Natural killer cell treated with Interleukin-12 subunit alpha and Interleukin-12 subunit beta and Interleukin-15 and Interleukin-18, amount 100 ng/mL, for 72 hours (primary cell): ENCODE data around the gene PIGR. TPM values are rescaled to one million over a fixed set of nuclear protein-coding genes. Genes with fewer than 3 reads are reported as not detected.
A peak's percentile ranks its signal among the peaks of the same experiment; 100 is the strongest.

Source experiments
- ATAC-seq, 2 donors: fragments of 150-1000 bp; cut with Tn5 transposase in 1 of 2; sonication (Bioruptor Pico), chemical (Tn5 transposase) in 1 of 2; 2 replicates each; pipeline ENCODE4 v1.10.0; 2021
- DNase-seq: peaks from one replicate; pipeline ENCODE4 v3.0.0; 2022; ENCODE audit warnings: low spot score
- H3K27ac Mint-ChIP-seq, 2 donors: 1 replicate in 1 of 2; 2 replicates in 1 of 2; pipeline ENCODE4 v1.8.0; 2022; ENCODE audit warnings: mixed read lengths in 2 of 2, mild to moderate bottlenecking in 1 of 2, moderate library complexity in 1 of 2
- H3K27me3 Mint-ChIP-seq, 2 donors: 1 replicate in 1 of 2; 2 replicates in 1 of 2; pipeline ENCODE4 v1.8.0; 2022; ENCODE audit warnings: mixed read lengths in 2 of 2
- H3K36me3 Mint-ChIP-seq: one replicate; pipeline ENCODE4 v1.8.0; 2022; ENCODE audit warnings: mixed read lengths
- H3K4me1 Mint-ChIP-seq, 2 donors: 1 replicate in 1 of 2; 2 replicates in 1 of 2; pipeline ENCODE4 v1.8.0; 2022; ENCODE audit warnings: low read depth in 2 of 2, mixed read lengths in 2 of 2, mild to moderate bottlenecking in 1 of 2
- H3K4me3 Mint-ChIP-seq: one replicate; pipeline ENCODE4 v1.8.0; 2022; ENCODE audit warnings: mixed read lengths
- H3K9me3 Mint-ChIP-seq: 2 replicates; pipeline ENCODE4 v1.8.0; 2022; ENCODE audit warnings: mixed read lengths
- total RNA-seq, 2 donors: library from RNA; stranded (reverse); gene quantifications; one replicate each; pipeline ENCODE4 v1.2.3, GENCODE V29; 2022

Gene PIGR
- total RNA-seq, 2 donors from 2014 or later, result 0.08 TPM; not detected in 1

DNA sequence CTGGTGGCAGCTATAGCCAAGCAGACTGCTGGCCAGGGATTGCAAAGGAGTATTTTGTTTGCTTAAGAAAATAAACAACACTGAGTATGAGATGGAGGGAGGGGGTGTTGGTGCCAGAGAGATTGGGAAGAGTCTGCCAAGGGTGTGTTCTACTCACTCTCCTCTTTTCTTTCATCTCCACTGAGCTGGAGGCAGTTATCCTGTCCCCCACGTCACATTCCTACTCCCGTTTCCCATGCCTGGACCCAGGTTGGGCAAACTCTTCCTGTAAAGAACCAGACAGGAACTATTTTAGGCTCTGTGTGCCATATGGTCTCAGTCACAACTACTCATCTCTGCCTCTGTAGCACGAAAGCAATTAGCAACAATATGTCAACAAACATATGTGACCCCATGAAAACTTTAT, 50.4 kb downstream of the PIGR start:
- ATAC-seq (no peak), DNase-seq (no peak)
- Mint-ChIP-seq H3K36me3 (no peaks in the 10 kb centered on the region), H3K27me3 (peaks cover 14 to 15% of the 10 kb centered on the region in 2 donors), H3K4me3 (no peak overlapping the region), H3K4me1 (no peaks in the 10 kb centered on the region), H3K9me3 (no peaks in the 10 kb centered on the region), H3K27ac (no peak overlapping the region)

DNA sequence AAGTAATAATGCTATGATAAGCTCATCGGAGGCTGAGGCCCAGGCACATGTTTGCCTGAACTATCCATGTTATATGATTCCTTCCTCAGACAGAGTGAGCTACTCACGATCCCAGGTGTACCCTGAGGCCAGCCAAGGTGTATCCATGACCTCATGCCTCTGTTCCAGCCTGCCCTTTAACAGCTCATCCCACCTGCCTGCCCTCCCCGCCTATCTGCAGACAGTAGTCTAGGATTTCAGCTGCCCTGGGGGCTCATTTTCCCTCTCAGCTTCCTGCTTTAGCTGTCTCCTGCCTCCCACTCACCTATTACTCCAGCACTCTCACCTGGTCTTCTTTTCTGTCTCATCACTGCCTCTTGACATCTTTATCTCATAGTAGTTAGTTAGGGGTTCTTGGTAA, 50.9 kb downstream of the PIGR start:
- no peaks in the 10 kb centered on the region for H3K9me3 Mint-ChIP-seq
- no peaks in the 10 kb centered on the region for H3K36me3 Mint-ChIP-seq
- peaks cover 14 to 15% of the 10 kb centered on the region in 2 donors for H3K27me3 Mint-ChIP-seq
- ATAC-seq (no peak), DNase-seq (no peak)
- no peak overlapping the region for H3K4me3 Mint-ChIP-seq
- no peaks in the 10 kb centered on the region for H3K4me1 Mint-ChIP-seq
- H3K27ac Mint-ChIP-seq, result no peak overlapping the region

DNA sequence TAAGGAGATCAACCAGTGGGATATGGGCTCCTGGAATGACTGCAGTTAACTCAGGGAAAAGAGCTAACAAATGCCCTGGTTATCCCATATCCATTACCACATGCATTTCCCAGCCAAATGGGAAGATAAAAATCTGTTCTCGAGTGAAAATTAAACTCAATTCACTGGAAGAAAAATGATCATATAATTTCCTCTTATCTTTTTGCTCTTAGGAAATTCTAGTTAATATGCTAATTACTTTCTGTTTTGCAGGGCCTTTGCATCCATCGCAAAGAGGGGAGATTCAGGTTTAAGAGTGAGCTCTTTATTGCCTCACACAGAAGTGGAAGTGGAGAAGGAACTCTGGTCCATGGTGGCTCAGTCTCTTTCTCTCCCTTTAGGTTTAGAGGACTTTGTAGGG, 52.9 kb downstream of the PIGR start:
- DNase-seq, result no peak
- Mint-ChIP-seq H3K27me3 (peaks cover 14 to 15% of the 10 kb centered on the region in 2 donors), H3K4me3 (no peak overlapping the region), H3K9me3 (no peaks in the 10 kb centered on the region), H3K36me3 (no peaks in the 10 kb centered on the region), H3K27ac (no peak overlapping the region), H3K4me1 (no peaks in the 10 kb centered on the region)
- ATAC-seq, result no peak

DNA sequence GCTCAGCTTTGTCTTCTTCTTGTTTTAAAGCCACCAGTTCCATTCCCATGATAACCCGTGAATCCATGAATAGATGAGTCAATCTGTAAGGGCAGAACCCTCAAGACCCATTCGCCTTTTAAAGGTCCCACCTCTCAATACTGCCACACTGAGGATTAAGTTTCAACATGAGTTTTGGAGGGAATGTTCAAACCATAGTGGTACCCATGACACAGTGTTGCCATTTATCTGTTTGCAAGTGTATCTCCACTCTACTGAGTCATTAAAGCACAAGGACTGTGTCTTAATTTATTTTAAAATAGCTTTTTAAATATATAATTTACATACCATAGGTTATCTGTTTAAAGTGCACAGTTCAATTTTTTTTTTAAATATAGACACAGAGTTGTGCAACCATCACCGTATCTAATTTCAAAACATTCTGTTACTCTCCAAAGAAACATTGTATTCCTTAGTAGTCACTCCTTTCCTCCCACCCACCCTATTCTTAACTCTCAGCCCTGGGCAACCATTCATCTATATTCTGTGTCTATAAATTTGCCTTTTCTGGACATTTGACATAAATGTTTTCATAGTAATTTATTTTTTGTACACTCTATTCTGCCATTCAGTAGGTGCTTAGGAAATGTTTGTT, 53.8 kb downstream of the PIGR start:
- peaks cover 14% of the 10 kb centered on the region in 2 donors for H3K27me3 Mint-ChIP-seq
- H3K36me3 Mint-ChIP-seq, result no peaks in the 10 kb centered on the region
- no peak for ATAC-seq
- no peak for DNase-seq
- H3K27ac Mint-ChIP-seq, result no peak overlapping the region
- no peak overlapping the region for H3K4me3 Mint-ChIP-seq
- H3K9me3 Mint-ChIP-seq, result no peaks in the 10 kb centered on the region
- H3K4me1 Mint-ChIP-seq, result no peaks in the 10 kb centered on the region

DNA sequence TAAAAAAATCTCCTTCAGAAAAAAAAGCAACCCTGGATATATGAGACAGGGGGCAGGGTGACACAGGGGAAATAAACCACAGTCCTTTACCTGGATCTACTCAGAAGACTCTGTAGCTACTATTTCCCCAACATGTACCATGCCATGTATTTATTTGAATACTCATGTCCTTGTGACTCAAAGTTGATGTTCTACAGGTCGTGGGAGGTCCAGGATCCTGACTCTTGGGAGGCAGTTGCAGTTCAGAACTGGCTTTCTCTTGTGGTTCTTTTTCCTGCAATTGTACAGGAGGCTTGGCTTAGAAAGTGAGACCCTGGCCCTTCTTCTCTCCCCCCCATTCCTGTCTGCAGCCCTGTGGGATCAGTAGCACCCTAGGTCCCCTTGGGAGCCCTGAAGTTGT, 54.9 kb downstream of the PIGR start:
- Mint-ChIP-seq H3K36me3 (no peaks in the 10 kb centered on the region), H3K9me3 (no peaks in the 10 kb centered on the region), H3K4me3 (no peak overlapping the region), H3K4me1 (no peaks in the 10 kb centered on the region), H3K27ac (no peak overlapping the region), H3K27me3 (peaks cover 13 to 14% of the 10 kb centered on the region in 2 donors)
- ATAC-seq (no peak), DNase-seq (no peak)

DNA sequence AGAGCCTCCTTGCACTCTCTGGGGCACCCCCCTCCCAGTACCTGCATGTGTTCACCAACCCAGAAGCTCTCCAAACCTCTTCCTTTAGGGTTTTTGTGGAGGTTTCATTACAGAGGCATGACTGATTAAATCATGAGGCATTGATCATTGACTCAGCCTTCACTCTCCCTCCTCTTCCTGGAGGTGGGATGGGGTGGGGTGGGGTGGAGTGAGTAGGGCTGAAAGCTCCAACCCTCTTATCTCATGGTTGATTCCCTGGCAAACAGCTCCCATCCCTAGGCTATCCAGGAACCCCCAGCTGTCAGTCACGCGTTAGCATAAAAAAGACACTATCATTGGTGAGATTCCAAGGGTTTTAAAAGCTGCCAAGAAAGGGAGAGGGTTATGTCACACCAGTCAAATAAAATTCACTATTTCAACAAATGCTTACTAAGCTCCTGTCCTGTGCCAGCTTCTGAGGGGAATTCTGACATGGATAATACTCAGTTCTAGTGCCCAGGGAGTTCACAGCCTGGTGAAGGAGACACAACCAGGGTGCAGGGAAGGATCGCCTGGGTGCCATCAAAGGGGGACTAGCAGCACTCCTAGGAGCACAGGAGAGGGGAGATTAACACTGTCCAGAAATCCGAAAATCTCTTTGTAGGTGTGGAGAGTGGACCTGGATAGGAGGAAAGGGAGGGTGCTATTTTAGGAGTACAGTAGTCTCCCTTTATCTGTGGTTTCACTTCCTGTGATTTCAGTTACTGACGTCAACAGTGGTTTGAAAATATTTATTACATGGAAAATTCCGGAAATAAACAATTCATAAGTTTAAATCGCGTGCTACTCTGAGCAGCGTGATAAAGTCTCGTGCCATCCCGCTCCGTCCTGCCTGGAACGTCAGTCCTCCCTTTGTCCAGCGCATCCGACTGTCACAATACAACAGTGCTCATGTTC, 55.9 kb downstream of the PIGR start:
- Mint-ChIP-seq H3K4me3 (no peak overlapping the region), H3K27ac (no peak overlapping the region), H3K9me3 (no peaks in the 10 kb centered on the region), H3K4me1 (no peaks in the 10 kb centered on the region), H3K36me3 (no peaks in the 10 kb centered on the region), H3K27me3 (peaks cover 13 to 14% of the 10 kb centered on the region in 2 donors)
- peak in 1 of 2 donors; percentile 44 for ATAC-seq
- no peak for DNase-seq

DNA sequence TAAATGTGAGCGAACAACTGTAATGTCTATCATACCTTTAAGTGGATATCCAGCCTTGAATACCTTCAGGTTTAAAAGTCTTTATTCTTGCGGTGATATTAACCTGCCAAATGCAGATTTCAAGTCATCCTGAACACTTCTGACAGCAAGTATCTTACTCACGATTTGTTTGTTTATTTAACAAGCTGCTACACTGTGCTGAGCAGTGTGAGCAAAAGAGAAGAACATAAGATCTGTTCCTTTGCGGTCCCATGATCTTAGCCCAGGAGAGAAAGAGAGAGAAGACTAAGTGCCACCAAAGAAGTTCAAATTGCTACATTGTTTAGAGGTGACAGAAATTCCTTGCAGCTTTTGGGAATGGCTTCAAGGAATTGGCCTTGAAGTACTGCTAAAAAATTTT, 58.6 kb downstream of the PIGR start:
- no peak for DNase-seq
- peaks cover 0 to 3% of the 10 kb centered on the region in 2 donors for H3K4me1 Mint-ChIP-seq
- no peak for ATAC-seq
- H3K27ac Mint-ChIP-seq, result no peak overlapping the region
- no peaks in the 10 kb centered on the region for H3K36me3 Mint-ChIP-seq
- H3K9me3 Mint-ChIP-seq, result no peaks in the 10 kb centered on the region
- H3K27me3 Mint-ChIP-seq, result peaks cover 8 to 9% of the 10 kb centered on the region in 2 donors
- no peak overlapping the region for H3K4me3 Mint-ChIP-seq

DNA sequence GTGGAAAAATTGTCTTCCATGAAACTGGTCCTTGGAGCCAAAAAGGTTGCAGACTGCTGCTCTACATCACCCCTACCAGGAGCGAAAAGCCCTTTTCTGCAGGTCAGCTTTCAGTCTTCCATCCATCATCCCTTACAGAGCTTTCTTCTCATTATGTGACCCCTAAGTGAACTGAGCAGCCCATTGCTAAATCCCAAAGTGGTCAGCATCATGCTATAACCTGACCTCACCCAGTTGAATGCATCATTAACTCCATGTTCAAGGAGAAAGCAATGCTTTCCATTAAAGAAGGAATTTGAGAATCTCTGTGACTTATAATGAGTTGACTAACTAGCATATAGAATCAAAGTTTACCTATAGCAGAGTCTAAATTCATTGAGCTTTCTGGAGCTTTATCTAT, 59.4 kb downstream of the PIGR start:
- Mint-ChIP-seq H3K9me3 (no peaks in the 10 kb centered on the region), H3K27ac (no peak overlapping the region), H3K36me3 (no peaks in the 10 kb centered on the region), H3K4me1 (peaks cover 0 to 3% of the 10 kb centered on the region in 2 donors), H3K27me3 (peaks cover 8 to 9% of the 10 kb centered on the region in 2 donors), H3K4me3 (no peak overlapping the region)
- DNase-seq (no peak), ATAC-seq (no peak)

DNA sequence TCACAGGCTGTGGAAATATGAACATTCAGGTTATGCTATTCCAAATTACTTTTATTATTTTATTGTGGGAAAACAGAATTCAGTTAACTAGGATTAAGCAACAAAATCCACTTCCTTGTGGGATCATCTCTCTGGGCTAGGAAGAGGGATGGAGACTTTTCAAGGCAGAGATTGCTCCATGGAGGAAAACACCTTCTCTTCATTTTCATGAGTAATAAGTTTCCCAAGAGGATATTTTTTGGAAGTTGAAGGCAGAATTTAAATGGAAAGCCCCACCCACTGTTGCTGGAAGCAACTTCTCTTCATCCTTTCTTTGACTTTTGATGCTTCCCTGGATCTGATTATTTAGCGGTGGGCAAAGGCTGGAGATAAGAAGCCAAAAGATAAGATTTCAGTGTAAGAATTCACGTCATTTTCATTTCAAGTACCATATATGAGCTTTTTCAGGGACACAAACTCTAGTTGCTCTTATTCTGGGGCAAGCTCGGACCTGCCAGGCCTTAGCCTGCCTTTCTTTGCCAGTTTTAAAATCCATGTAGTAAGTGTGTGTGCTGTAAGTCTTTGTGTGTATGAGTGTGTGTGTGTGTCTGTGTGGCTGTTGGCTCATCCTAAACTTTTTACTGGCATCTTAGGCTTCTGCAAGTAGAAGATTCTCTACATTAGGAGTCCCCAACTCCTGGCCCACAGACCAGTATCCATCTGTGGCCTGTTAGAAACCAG, 60.8 kb downstream of the PIGR start:
- H3K36me3 Mint-ChIP-seq, result no peaks in the 10 kb centered on the region
- H3K4me1 Mint-ChIP-seq, result peaks cover 0 to 3% of the 10 kb centered on the region in 2 donors
- H3K9me3 Mint-ChIP-seq, result no peaks in the 10 kb centered on the region
- DNase-seq, result no peak
- H3K27me3 Mint-ChIP-seq, result peaks cover 0 to 9% of the 10 kb centered on the region in 2 donors
- ATAC-seq, result no peak
- no peak overlapping the region for H3K4me3 Mint-ChIP-seq
- H3K27ac Mint-ChIP-seq, result no peak overlapping the region

DNA sequence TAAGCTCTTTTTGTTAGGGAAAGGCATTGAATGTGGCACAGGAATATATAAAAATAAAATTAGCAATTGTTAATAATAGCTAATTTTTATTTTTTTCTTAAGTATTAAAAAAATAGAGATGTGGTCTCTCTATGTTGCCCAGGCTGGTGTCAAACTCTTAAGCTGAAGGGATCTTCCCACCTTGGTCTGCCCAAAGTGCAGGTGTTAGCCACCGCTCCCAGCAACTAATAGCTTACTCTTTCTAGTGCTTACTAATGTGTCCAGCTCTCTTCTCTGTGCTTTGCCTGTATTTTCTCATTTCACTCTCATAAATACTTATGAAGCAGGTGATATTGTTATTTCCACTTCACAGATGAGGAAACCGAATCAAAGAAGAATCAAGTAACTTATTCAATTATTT, 62.4 kb downstream of the PIGR start:
- no peak for ATAC-seq
- no peaks in the 10 kb centered on the region for H3K36me3 Mint-ChIP-seq
- H3K27ac Mint-ChIP-seq, result no peak overlapping the region
- H3K4me3 Mint-ChIP-seq, result no peak overlapping the region
- H3K27me3 Mint-ChIP-seq, result peaks cover 0 to 9% of the 10 kb centered on the region in 2 donors
- H3K9me3 Mint-ChIP-seq, result no peaks in the 10 kb centered on the region
- no peak for DNase-seq
- peaks cover 0 to 3% of the 10 kb centered on the region in 2 donors for H3K4me1 Mint-ChIP-seq

DNA sequence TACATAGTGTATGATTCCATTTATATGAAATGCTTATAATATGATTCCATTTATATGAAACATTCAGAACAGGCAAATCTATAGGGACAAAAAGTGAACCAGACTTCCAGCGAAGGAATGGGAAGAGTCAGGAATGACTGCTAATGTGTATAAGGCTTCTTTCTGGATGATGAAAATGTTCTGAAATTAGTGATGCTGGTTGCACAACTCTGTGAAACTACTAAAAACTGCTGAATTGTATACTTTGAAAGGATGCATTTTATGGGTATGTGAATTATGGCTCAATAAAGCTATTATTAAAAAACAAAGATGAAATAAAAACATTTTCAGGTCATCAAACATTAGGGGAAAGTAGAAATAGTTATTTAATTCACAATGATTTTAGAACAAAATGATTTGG, 63.1 kb downstream of the PIGR start:
- ATAC-seq, result no peak
- Mint-ChIP-seq H3K9me3 (peaks cover 4% of the 10 kb centered on the region), H3K27me3 (peaks cover 0 to 9% of the 10 kb centered on the region in 2 donors), H3K36me3 (peaks cover 4% of the 10 kb centered on the region), H3K4me3 (no peak overlapping the region), H3K27ac (no peak overlapping the region), H3K4me1 (peaks cover 0 to 3% of the 10 kb centered on the region in 2 donors)
- no peak for DNase-seq

DNA sequence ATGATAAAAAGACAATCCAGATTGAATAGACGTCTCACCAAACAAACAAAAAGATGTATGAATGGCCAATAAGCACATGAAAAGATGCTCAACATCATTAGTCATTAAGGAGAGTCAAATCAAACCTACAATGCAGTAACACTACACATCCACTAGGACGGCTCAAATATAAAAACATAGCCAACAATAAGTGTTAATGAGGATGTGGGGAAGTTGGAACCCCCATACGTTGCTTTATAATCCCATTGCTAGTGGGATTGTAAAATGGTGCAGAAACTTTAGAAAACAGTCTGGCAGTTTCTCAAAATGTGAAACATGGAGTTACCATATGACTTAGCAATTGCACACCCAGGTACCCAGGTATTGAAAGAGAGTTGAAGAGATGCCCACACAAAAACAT, 63.7 kb downstream of the PIGR start:
- DNase-seq (no peak), ATAC-seq (no peak)
- Mint-ChIP-seq H3K27me3 (peaks cover 0 to 9% of the 10 kb centered on the region in 2 donors), H3K27ac (no peak overlapping the region), H3K4me1 (peaks cover 0 to 3% of the 10 kb centered on the region in 2 donors), H3K36me3 (peaks cover 6% of the 10 kb centered on the region), H3K4me3 (no peak overlapping the region), H3K9me3 (peaks cover 6% of the 10 kb centered on the region)

DNA sequence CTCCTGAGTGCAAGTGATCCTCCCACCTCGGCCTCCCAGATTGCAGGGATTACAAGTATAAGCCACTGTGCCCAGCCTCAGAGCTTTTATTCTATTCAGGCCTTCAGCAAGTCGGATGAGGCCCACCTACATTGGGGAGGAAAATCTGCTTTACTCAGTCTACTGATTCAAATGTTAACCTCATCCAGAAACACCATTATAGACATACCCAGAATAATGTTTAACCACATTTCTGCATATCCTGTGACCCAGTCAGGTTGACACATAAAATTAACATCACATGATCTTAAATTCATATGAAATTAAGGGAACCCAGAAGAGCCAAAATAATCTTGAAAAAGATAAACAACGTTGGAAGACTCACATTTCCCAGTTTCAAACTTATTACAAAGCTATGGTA, 66.0 kb downstream of the PIGR start:
- Mint-ChIP-seq H3K36me3 (peaks cover 16% of the 10 kb centered on the region), H3K4me3 (no peak overlapping the region), H3K9me3 (peaks cover 10% of the 10 kb centered on the region), H3K27ac (no peak overlapping the region), H3K27me3 (peaks cover 8% of the 10 kb centered on the region in 2 donors), H3K4me1 (peaks cover 0 to 3% of the 10 kb centered on the region in 2 donors)
- DNase-seq, result no peak
- no peak for ATAC-seq
